Limb (tissue), 2 donors: ENCODE measurements around the gene FER.

Experiments used
- DNase-seq, 2 donors: peaks; one replicate each; pipeline ENCODE4 v3.0.0-alpha.2; 2016; ENCODE audit errors: extremely low spot score in 2 of 2

The FER gene

DNA sequence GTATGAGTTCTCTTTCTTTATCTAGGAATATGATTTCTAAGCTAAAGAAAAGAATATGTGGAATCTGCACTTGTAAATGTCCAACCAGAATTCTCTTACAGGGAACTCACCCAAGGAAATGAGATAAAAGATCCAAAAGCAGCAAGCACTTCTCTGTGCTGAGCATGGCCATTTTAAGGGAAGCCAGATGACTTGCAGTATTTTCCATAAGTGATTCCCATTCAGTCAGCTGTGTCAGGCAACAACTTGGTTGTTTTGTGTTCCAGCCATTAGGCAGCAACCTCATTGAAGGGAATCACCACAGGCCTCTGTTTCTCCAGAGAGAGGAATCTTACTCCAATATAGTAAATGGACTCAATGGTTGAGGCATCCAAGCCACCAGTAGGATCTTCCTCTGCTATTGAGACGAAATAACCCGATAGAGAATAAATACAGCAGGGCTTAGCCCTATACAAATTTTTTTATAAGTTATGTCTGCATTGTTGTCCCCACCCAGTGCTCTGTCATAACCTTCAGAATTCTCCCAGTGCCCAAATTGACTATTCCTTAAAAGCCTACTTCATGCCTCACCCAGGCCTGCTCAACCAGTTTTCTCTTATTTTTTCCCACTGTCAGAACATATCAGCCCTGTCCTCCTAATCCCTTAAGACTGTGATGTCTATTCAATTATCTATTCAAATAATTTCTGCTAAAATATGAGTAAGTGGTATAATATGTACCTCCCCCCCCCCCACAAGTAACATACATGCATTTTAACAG lies 425.5 kb downstream of the FER start:
- no peak for DNase-seq

DNA sequence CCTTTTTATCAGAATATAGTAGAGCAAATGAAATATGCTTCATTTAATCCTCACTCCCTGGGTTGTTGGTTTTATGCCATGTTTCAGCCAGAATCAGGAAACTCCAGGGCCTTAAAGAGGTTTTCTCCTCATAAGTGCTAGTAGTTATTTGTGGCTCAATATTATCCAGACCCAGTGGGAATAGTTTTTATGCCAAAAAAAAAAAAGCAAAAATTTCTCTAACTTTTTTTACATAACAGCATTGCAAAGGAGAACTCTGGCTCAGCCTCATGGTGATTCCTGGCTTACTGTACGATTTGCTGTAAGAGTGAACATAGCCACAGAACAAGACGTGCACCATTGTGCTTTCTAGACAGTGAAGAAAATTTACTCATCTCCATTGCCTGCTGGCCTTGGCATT lies 429.5 kb downstream of the FER start:
- no peak for DNase-seq

DNA sequence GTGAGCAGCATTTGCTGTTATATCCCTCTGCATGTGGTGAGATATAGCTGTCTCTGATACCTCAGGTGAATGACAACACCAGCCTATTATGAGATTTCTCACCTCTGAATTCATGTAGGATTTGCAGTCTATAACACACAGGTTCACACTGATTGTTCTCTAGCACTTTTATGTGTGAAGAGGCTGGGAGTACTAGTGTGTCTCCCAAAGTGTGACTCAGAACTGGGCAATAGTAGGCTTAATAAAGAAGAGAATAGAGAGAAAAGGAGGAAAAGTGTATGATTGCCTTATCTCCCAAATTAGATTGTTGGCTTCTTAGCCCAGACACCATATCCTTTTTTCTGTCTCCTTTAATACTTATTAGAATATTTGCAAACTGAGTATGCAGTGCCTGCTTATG lies 430.1 kb downstream of the FER start:
- no peak for DNase-seq

DNA sequence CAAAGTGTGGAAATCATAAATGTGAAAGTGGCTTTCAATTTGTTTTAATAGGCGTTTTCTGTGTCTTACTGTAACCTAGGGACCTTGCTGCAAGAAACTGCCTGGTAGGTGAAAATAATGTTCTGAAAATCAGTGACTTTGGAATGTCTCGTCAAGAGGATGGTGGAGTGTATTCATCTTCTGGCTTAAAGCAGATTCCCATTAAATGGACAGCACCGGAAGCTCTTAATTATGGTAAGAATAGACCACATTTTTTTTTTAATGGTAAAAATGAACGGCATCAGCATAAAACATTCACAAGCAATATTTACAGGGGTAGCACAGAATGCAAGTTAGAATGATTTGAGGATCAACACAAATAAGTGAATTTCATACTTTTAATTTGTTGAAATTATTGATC lies 433.0 kb downstream of the FER start:
- no peak for DNase-seq

DNA sequence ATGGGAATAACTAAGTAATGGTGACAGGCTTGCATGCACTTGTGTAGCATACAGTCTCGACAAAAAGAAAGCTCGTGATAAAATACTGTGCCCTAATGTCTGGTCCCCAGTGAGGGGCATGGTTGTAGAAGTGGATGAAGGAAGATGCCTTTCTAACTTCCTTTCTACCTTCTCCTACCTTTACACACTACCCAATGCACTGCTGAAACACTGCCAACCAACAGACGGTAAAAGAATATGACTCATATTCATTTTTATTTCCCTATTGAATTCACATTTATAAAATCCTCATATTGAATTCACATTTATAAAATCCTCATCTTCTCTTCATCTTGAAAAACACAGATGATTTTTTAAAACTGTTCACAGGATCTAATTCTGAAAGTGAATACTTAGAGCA lies 439.1 kb downstream of the FER start:
- no peak for DNase-seq

DNA sequence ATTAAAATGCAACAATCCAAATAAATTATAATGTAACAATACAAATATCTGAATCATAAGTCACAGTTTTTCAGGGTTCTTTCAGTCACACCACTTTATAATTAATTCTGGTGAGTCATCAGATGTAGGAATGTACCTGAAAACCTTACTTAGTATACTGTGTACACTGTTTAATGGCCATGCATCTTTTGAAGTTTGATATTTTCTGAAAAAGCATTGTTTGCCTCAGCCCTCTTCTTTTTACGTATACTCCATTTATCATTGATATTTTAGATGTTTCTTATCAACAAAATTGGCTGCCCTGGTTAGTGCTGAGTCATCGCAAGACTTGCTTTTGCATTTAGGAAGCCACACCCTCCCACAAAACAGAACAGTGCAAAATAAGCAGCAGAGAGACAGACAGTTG lies 443.5 kb downstream of the FER start:
- no peak for DNase-seq

DNA sequence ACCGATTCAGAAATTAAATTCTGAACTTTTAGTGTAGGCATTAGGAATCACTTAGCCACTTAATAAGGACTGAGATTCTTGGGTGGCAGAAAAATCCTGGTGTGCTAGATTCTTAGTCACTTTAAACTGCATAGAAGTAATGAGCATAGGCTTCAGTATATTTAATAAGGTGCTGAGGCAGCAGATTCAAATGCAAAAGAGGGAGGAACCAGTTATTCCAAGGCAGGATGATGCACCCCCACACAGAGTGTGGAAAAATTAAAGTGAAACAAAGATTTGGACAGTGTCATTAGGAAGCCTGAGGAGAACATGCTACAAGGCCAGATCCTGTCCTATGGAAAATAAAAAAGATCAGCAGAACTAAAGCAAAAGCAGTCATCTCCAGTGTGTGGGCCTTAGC lies 444.3 kb downstream of the FER start:
- no peak for DNase-seq

DNA sequence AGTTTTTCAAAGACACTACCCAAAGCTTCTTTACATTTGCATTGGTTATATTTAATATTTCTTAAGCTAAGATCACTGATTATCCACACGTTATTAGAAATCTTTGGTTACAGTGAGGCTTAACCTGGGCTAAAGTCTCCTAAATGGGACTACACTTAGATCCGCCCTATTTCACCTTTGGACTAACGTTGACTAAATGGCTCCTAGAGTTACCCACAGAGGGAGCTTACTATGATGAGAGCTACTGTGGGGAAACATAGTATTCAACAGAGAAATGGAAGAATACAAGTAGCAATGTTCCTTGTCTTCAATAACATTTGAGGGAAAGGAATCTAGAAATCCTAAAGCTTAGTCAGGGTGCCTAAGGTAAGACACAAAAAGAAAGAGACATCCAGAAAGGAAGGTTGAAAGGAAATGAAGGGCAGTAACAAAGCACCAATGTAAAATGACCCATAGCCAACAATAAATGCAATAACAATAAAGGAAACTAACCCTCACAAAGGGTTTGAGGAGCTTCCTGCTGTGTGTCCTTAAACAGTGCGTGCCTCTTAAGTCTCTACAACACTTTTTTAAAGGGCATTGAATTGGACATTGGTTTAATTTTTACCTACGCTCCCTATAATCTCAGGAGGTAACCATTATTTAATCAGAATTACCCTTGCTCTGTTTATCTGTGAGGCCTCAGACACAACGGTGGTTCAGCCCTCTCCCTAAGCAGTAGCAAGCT lies 445.0 kb downstream of the FER start:
- no peak for DNase-seq

DNA sequence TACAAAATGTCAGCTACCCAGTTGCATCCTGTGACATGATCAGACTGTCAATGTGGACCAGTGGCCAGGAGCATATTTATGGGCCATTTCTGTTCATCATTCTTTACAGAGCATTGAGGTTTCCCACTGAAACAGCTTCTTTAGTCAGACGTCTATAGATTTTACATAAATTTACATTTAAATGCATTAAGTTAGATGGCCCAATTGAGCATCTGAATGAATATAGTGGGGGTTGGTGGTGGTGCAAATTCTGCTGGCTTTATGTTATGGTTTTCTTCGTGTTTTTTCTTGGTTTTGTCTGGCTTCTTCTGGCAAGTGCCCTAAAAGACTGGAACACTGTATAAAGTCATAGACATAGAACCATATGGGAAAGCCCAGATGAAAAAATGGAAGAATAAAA lies 448.0 kb downstream of the FER start:
- DNase-seq = no peak

DNA sequence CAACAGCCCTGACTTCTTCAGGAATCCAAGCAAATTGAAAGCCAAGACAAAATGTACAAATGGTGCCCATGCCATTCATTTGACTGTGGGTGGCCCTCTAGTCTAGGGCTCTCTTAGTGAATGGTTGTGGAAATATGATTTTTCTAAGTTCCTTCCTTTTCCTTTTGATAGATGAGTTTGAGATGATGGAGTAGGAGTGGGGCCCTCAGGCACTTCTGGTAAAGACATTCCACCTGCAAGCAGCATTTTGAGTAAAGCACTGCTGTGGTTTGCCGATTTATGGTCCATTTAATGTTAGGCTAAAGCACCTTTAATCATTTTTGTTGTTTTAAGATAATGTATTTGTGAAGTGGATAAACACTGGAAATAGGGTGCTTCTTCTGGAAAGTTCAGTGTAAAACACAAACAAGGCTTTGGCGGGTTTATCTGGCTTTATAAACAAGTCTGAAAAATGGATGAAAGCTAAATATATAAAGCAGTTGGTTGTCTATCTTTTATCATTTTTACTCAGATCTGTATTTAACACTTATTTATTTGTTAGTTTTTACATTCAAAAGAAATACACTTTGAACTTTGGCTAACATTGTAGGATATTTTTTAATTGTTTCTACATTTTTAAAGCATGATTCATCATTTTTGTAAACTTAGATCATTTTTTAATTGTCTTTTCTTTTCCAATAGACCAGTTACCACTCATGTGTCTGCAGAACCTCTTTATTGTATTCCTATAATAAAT lies 448.6 kb downstream of the FER start:
- DNase-seq = no peak

DNA sequence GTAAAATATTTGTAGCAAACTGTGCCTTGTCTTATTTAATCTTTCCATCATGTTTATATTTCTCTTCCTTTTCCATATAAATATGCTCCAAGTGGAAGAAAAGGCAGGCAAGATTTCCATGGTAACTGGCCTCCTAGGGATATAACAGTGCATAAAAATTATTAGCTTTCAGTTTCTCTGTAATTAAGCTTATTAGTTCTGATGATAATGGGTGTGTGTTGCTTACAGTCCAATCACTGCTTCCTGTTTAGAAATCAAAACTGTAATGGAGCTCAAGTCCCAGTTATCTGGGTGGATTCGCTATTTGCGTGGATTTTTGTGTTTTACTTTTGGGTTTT lies 449.1 kb downstream of the FER start:
- no peak for DNase-seq

DNA sequence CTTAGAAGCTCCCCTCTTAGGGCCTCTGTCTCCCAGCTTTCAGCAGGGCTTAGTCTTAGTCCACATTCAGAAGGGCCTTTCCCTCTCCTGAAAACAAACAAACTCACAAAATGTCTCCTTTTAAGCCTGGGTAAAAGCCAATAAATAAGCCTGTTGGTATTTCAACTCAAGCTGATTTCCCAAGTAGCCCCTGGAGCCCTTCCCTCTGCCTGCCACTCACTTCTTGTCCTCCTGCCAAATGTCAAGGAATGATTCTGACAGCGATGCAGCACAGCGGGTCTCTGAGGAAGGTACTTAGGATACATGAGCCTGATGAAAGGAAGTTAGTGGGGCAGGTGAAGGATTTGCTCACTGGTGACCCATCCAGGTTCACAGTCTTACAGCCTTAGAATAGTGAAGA lies 451.6 kb downstream of the FER start:
- DNase-seq = no peak

DNA sequence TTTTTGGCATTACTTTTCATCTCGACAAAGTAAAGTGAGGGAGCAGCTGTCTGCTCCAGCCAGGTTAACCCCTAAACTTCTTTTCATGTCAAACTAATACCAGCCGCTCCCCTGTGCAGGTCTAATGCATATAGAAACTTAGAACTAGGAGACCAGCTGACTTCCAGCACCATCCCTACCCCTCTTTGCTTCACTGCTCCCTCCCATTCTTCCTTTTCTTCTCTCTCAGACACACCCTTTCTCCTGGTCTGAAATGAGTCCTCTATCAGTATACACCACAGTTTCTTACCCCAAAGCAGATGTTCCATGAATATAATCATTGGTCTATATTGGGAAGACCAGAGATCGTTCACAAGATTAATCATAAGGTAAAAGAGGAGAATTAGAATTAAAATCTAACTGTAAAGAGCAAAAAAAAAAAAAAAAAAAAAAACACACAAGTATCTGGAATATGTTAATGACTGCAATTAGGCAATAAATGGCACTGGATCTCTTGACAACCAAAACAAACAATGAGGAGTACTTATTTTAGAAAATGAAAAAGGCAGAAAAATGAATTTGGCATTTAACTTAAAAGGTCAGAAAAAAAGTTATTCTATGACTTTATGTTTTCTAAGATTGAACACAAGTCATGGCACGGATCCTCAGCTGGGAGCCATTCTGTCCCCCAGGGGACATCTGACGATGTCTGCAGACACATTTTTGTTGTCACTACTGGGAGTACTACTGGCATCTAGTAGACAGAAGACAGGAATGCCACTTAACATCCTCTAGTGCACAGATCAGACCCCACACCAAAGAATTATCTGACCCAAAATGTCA lies 452.3 kb downstream of the FER start:
- no peak for DNase-seq

DNA sequence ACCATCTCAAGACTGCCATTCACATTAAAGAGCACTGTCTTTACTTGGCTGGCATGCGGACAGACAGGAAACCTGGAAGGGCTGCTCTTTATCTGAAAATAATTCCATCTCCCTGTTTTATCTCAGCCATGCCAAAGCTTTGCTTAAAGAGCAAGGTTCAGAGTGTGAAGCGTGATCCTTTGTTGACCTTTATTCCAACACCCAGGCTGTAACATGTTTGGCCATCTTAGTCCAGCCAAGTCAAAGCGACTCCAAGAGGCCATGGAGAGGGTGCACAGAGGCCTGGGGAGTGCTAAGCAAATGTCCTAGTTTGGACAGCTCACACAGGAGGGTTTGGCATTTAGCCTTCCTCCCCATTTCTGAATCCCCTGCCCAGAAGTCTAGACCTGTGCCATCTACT lies 467.3 kb downstream of the FER start:
- no peak for DNase-seq

DNA sequence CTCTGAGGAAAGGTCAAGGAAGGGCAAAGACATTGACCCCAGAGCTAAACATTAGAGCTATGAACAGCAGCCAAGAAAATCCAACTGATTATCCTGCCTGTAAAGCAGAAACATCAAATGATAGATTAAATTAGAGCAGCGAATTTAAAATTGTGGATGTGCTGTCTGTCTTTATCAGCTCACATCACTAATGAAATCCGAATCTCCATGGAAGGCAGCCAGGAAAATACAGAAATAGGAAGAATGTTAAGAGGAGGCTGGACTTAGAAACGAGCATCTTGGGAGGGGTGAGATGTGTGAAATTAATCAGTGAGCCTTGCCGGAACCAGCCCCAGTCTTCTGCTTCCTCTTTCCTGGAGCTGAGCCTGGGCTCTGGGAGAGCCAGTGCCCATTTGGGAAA lies 471.1 kb downstream of the FER start:
- DNase-seq = no peak

DNA sequence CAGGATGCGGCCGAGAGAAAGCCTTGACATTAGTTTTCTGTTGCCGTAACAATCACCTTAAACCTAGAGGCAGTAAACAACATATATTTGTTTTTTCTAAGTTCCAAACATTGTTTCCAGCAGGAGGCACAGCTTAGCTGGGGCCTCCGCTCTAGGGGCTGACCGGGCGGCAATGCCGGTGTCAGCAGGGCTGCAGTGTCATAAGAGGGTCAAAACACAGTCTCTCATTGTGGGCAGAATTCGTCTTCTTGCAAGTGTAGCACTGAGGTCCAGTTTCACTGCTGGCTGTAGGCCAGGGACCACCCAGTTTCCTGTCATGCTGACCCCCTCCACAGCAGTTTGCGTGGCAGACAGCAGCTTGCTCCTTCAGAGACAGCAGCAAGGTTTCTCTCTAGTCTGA lies 475.8 kb downstream of the FER start:
- peak; percentile 10 to 63 for DNase-seq

DNA sequence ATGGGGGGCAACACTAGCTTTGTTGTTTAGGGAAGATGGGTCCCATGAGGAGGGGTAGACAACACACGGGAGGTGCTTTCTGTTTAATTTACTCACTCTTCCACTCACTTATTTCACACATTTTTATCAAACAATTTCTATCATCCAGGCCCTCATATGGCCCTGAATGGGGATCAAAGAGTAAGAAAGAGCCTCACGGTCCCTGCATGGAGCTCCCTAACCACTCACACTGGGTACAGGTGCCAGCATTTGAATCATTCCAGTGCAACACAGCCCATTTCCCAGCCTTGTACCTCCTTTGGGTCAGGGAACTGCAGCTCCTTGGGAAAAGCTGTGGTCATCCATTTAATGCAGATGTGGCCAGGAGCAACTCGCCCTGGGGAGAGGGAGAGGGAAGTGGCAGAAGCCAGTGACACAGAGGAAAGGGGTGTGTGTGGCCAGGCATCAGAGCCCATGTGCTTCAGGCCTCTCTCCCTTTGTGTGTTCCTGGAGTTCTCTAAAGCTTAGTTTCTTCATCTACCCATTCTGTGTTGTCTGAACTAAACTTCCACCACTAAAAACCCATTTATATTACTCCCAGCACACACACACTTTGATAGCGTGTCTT lies 476.7 kb downstream of the FER start:
- DNase-seq = no peak

DNA sequence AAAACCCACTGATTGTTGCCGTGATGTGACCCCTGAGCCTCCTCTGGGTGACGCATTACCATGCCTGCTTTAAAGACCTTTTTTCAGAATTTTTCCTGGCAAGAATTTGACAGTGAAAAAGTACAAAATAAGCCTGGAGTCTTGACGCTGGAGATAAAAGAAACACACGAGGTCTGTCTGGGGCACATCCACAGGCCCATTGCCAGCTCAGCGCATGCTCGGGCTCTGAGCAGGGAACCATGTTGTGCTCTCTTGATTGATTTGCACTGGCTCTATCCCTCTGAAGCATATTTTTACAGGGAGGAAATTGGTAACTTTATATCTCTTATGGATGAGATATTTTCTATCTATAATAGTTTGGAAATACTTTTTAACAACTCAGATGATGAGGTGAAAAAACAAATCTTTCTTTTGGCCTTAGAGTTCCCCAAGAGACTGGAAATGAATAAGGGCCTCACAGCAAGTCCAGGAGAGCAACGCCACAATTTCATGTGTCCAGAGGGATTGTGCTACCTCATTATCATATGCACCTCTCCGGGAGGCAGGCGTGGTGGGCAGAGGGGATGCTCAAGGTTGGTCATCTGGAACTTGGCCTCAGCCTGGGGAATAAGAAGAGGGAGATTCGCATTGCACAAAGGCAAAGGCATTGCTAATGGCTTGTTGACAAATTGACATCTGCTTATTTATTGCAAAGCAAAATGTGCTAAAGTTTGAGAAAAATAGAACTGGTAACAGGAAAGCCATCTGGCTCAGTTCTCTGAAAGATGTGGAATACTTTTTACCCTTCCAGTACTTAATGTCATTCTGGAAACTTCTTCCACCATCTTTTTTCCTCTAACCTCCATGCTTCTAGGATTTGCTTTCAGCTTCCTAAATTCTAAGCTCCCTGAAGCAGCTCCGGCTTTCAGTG lies 478.3 kb downstream of the FER start:
- DNase-seq = peak in 1 of 2 donors; percentile 21

DNA sequence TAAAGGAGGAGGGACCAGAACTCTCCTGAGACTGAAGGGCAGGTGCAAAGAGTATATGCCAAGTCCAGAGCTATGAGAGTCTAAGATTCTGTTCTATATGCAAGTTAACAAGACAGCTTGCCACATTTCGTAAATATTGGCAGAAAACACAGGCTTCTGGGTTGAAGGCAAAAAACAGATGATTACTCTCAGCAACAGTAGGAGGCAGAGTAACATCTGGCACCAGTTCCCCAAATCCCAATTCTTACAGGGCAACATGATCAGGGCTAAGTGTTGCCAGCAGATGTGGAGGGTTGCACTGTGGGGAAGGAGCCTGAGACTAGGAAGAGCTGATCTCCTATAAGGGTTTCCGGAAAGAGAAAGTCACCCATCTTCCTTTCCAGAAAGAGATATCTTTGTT lies 482.7 kb downstream of the FER start:
- DNase-seq = no peak

DNA sequence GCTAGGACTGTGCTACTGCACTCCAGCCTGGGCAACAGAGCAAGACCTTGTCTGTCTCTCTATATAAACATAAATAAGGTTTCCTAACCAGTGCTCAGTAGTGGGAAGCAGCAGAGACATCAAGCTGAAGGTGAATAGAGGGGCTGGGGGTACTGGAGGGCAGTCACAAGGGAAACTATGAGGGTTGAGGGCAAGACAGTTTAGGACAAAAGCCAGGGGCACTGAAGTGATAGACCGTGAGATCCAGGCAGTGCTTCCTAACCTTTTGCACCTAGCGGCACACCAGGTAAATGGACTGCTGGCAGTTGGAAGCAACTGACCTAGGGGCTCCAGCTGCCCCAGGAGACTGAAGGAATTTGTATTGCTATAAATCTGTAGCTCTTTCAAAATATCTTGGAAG lies 483.6 kb downstream of the FER start:
- DNase-seq = no peak
